IPS DF 6.9 (cell line): Measurements from ENCODE around the gene MYO16.

Source experiments
- DNase-seq: peaks from one replicate; pipeline ENCODE4 v3.0.0-alpha.2; 2013; ENCODE audit warnings: low read depth, low spot score
- H3K27ac ChIP-seq: one replicate; pipeline ENCODE4 v1.5.1; 2013; ENCODE audit warnings: low read length, control low read depth
- H3K27me3 ChIP-seq: 2 replicates; pipeline ENCODE4 v1.6.1; 2013; ENCODE audit warnings: mild to moderate bottlenecking, low read length; ENCODE audit not compliant: control insufficient read depth, insufficient read depth
- H3K36me3 ChIP-seq: 2 replicates; pipeline ENCODE4 v1.6.1; 2013; ENCODE audit warnings: low read length; ENCODE audit not compliant: control insufficient read depth, insufficient read depth
- H3K4me1 ChIP-seq: 2 replicates; pipeline ENCODE4 v1.6.1; 2013; ENCODE audit warnings: low read length; ENCODE audit not compliant: control insufficient read depth, insufficient read depth
- H3K4me3 ChIP-seq: 2 replicates; pipeline ENCODE4 v1.5.1; 2013; ENCODE audit warnings: mild to moderate bottlenecking, low read length
- H3K9me3 ChIP-seq: 2 replicates; pipeline ENCODE4 v1.6.1; 2013; ENCODE audit warnings: low read length, inconsistent platforms; ENCODE audit not compliant: control insufficient read depth, insufficient read depth
- WGBS: extraction: QIAGEN DNeasy Blood & Tissue Kit; methylation state at CpG from one replicate; pipeline ENCODE4 v1.1.7; 2013; ENCODE audit warnings: mixed read lengths, missing lambda C conversion rate; ENCODE audit not compliant: insufficient read length, insufficient coverage; 5-methylcytosine and 5-hydroxymethylcytosine counted together

Gene MYO16

GRCh38 chr13:108629181-108629752 lies at the start of gene MYO16:
Gene MYO16 (plus strand): TSS chr13:108629611. CDS start chr13:108629845, 234 bp downstream.
- no CpG with 5 or more reads among the region's 11 CpGs for WGBS
- Histone ChIP-seq H3K9me3 (no peaks in the 10 kb centered on the region), H3K27ac (no peak within 1 kb of the TSS), H3K4me1 (no peaks in the 10 kb centered on the region), H3K27me3 (no peaks in the 10 kb centered on the region), H3K36me3 (no peaks in the 10 kb centered on the region), H3K4me3 (no peak within 1 kb of the TSS)
- DNase-seq: no peak

DNA sequence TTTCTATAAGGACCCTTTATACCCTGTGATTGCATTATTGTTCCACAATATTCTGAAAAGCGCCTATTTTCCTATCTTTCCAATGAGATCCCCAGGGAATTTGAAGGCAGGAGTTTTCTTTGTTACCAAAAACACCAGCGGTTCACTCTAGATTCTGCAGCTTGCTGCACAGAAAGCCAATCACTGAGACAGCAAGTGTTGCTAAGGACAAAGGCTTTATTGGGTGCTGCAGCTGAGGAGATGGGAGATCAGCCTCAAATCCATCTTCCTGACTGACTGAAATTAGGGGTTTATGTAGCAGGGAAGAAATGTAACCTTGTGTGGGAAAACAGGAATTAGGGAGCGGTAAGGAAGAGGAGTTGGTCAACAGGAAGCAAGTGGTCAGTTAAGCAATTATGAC lies 42.6 kb upstream of the MYO16 start:
- WGBS: no CpG with 5 or more reads among the region's 3 CpGs
- H3K27ac ChIP-seq: no peak overlapping the region
- no peaks in the 10 kb centered on the region for H3K4me1 ChIP-seq
- DNase-seq: no peak
- H3K27me3 ChIP-seq: no peaks in the 10 kb centered on the region
- no peaks in the 10 kb centered on the region for H3K36me3 ChIP-seq
- H3K9me3 ChIP-seq: no peaks in the 10 kb centered on the region
- no peak overlapping the region for H3K4me3 ChIP-seq

- Histone ChIP-seq H3K4me1 (no peaks in the 10 kb centered on the region), H3K4me3 (no peak overlapping the region), H3K36me3 (no peaks in the 10 kb centered on the region), H3K27me3 (no peaks in the 10 kb centered on the region), H3K27ac (no peak overlapping the region), H3K9me3 (no peaks in the 10 kb centered on the region)
- no CpG with 5 or more reads among the region's 3 CpGs for WGBS
- no peak for DNase-seq
These were observed 40.9 kb upstream of the MYO16 start for GRCh38 chr13:108588516-108588915.

GRCh38 chr13:108594153-108594552 lies 35.3 kb upstream of the MYO16 start:
- Histone ChIP-seq H3K4me3 (no peak overlapping the region), H3K9me3 (no peaks in the 10 kb centered on the region), H3K36me3 (no peaks in the 10 kb centered on the region), H3K27ac (no peak overlapping the region), H3K27me3 (peaks cover 2% of the 10 kb centered on the region; the same call in 1 of the 2 replicates), H3K4me1 (no peaks in the 10 kb centered on the region)
- WGBS: no CpG with 5 or more reads among the region's 3 CpGs
- DNase-seq: no peak

GRCh38 chr13:108595436-108596274 lies 33.8 kb upstream of the MYO16 start:
- H3K27ac ChIP-seq: no peak overlapping the region
- H3K4me3 ChIP-seq: no peak overlapping the region
- no peaks in the 10 kb centered on the region for H3K9me3 ChIP-seq
- H3K36me3 ChIP-seq: no peaks in the 10 kb centered on the region
- peaks cover 2% of the 10 kb centered on the region; the same call in 1 of the 2 replicates for H3K27me3 ChIP-seq
- no peaks in the 10 kb centered on the region for H3K4me1 ChIP-seq
- no CpG with 5 or more reads among the region's 13 CpGs for WGBS
- no peak for DNase-seq

GRCh38 chr13:108597943-108598342 lies 31.5 kb upstream of the MYO16 start:
- H3K27me3 ChIP-seq: peaks cover 2% of the 10 kb centered on the region; the same call in 1 of the 2 replicates
- H3K4me1 ChIP-seq: no peaks in the 10 kb centered on the region
- no CpG with 5 or more reads among the region's 5 CpGs for WGBS
- H3K27ac ChIP-seq: no peak overlapping the region
- H3K9me3 ChIP-seq: no peaks in the 10 kb centered on the region
- DNase-seq: no peak
- H3K36me3 ChIP-seq: no peaks in the 10 kb centered on the region
- no peak overlapping the region for H3K4me3 ChIP-seq

DNA sequence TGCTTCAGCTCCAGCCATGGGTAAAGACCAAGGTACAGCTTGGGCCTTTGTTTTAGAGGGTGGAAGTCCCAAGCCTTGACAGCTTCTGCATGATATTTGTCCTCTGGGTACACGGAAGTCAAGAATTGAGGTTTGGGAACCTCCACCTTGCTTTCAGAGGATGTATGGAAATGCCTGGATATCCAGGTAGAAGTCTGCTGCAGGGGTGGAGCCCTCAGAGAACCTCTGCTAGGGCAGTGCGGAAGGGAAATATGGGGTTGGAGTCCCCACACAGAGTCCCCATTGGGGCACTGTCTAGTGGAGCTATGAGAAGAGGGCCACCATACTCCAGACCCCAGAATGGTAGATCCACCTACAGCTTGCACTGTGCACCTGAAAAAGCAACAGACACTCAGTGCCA lies 23.0 kb upstream of the MYO16 start:
- Histone ChIP-seq H3K4me3 (no peak overlapping the region), H3K4me1 (no peaks in the 10 kb centered on the region), H3K36me3 (no peaks in the 10 kb centered on the region), H3K27ac (no peak overlapping the region), H3K9me3 (no peaks in the 10 kb centered on the region), H3K27me3 (no peaks in the 10 kb centered on the region)
- WGBS: no CpG with 5 or more reads among the region's 2 CpGs
- DNase-seq: no peak

GRCh38 chr13:108609353-108609752 lies 20.1 kb upstream of the MYO16 start:
- H3K27me3 ChIP-seq: no peaks in the 10 kb centered on the region
- H3K4me3 ChIP-seq: no peak overlapping the region
- no CpG with 5 or more reads among the region's 7 CpGs for WGBS
- no peaks in the 10 kb centered on the region for H3K9me3 ChIP-seq
- no peaks in the 10 kb centered on the region for H3K36me3 ChIP-seq
- H3K27ac ChIP-seq: no peak overlapping the region
- no peaks in the 10 kb centered on the region for H3K4me1 ChIP-seq
- DNase-seq: no peak

DNA sequence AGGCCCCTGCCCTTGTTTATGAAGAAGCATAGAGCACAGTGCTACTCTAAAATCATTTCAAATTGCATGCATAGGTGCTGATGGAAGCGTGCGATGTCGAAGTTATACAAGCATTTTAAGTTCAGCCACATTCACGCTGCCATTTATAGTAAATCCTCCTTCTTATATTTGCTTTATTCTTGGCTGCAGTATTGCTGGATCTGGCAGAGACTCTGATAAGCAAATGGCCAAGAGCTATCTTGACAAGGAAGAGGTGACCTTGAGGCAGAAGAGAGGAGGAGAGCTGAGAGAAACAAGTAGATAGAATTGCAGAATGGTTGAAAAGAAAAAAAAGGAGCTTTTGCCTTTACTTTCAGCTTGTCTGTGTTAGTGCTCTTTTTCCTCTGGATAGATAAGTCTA lies 18.9 kb upstream of the MYO16 start:
- no peaks in the 10 kb centered on the region for H3K4me1 ChIP-seq
- DNase-seq: no peak
- H3K27ac ChIP-seq: no peak overlapping the region
- no peaks in the 10 kb centered on the region for H3K27me3 ChIP-seq
- H3K9me3 ChIP-seq: no peaks in the 10 kb centered on the region
- no peak overlapping the region for H3K4me3 ChIP-seq
- H3K36me3 ChIP-seq: no peaks in the 10 kb centered on the region
- no CpG with 5 or more reads among the region's 4 CpGs for WGBS

GRCh38 chr13:108615241-108615640 lies 14.2 kb upstream of the MYO16 start:
- Histone ChIP-seq H3K4me3 (no peak overlapping the region), H3K4me1 (no peaks in the 10 kb centered on the region), H3K36me3 (no peaks in the 10 kb centered on the region), H3K9me3 (no peaks in the 10 kb centered on the region), H3K27me3 (no peaks in the 10 kb centered on the region), H3K27ac (no peak overlapping the region)
- WGBS: no CpG with 5 or more reads among the region's 3 CpGs
- DNase-seq: no peak
